Measurements from ENCODE around the gene MAMLD1. TPM values are rescaled to one million over a fixed set of nuclear protein-coding genes. Genes with fewer than 3 reads are reported as not detected.

The MAMLD1 gene
- total RNA-seq, 2 experiments from 2014 or later = 8.1 to 11.9 TPM

GRCh38 chrX:150377005-150377404 is 13.9 kb downstream of the MAMLD1 start:
- no peaks in the 10 kb centered on the region for H3K9me3 Mint-ChIP-seq (ENCODE audit: low read depth)
- no peak overlapping the region for H3K27ac Mint-ChIP-seq
- H3K27me3 Mint-ChIP-seq = no peaks in the 10 kb centered on the region
- H3K4me3 Mint-ChIP-seq = no peak overlapping the region
- H3K4me1 Mint-ChIP-seq = peaks cover 12% of the 10 kb centered on the region
- CTCF ChIA-PET = no interaction called here
- no peaks in the 10 kb centered on the region for H3K36me3 Mint-ChIP-seq
- ATAC-seq = no peak
- DNase-seq = no peak

GRCh38 chrX:150405006-150405405 is 41.9 kb downstream of the MAMLD1 start:
- no peaks in the 10 kb centered on the region for H3K36me3 Mint-ChIP-seq
- CTCF ChIA-PET = no interaction called here
- ATAC-seq = no peak
- H3K4me3 Mint-ChIP-seq = no peak overlapping the region
- no peaks in the 10 kb centered on the region for H3K27me3 Mint-ChIP-seq
- no peak overlapping the region for H3K27ac Mint-ChIP-seq
- H3K9me3 Mint-ChIP-seq (ENCODE audit: low read depth) = no peaks in the 10 kb centered on the region
- H3K4me1 Mint-ChIP-seq = peaks cover 14% of the 10 kb centered on the region
- no peak for DNase-seq

- no peak for ATAC-seq
- no peaks in the 10 kb centered on the region for H3K9me3 Mint-ChIP-seq (ENCODE audit: low read depth)
- H3K36me3 Mint-ChIP-seq = no peaks in the 10 kb centered on the region
- H3K4me1 Mint-ChIP-seq = peaks cover 20% of the 10 kb centered on the region
- no peak overlapping the region for H3K27ac Mint-ChIP-seq
- H3K4me3 Mint-ChIP-seq = no peak overlapping the region
- no peak for DNase-seq
- no peaks in the 10 kb centered on the region for H3K27me3 Mint-ChIP-seq
- CTCF ChIA-PET = no interaction called here
Observed at GRCh38 chrX:150405576-150405975, 42.5 kb downstream of the MAMLD1 start.

- no peak for DNase-seq
- Mint-ChIP-seq H3K27ac (no peak overlapping the region), H3K9me3 (ENCODE audit: low read depth) (no peaks in the 10 kb centered on the region), H3K4me1 (peaks cover 28% of the 10 kb centered on the region), H3K36me3 (no peaks in the 10 kb centered on the region), H3K4me3 (no peak overlapping the region), H3K27me3 (no peaks in the 10 kb centered on the region)
- CTCF ChIA-PET = no interaction called here
- ATAC-seq = no peak
Observed at GRCh38 chrX:150406596-150406995, 43.5 kb downstream of the MAMLD1 start.

GRCh38 chrX:150408007-150408406 is 44.9 kb downstream of the MAMLD1 start:
- Mint-ChIP-seq H3K36me3 (no peaks in the 10 kb centered on the region), H3K27ac (no peak overlapping the region), H3K4me1 (peaks cover 30% of the 10 kb centered on the region), H3K4me3 (no peak overlapping the region), H3K9me3 (ENCODE audit: low read depth) (no peaks in the 10 kb centered on the region), H3K27me3 (no peaks in the 10 kb centered on the region)
- CTCF ChIA-PET = no interaction called here
- DNase-seq (no peak), ATAC-seq (no peak)

GRCh38 chrX:150408561-150408960 is 45.4 kb downstream of the MAMLD1 start:
- Mint-ChIP-seq H3K4me3 (no peak overlapping the region), H3K27me3 (no peaks in the 10 kb centered on the region), H3K27ac (no peak overlapping the region), H3K4me1 (peaks cover 29% of the 10 kb centered on the region), H3K9me3 (ENCODE audit: low read depth) (no peaks in the 10 kb centered on the region), H3K36me3 (no peaks in the 10 kb centered on the region)
- CTCF ChIA-PET = no interaction called here
- ATAC-seq (no peak), DNase-seq (no peak)

GRCh38 chrX:150409486-150409885 is 46.4 kb downstream of the MAMLD1 start:
- Mint-ChIP-seq H3K9me3 (ENCODE audit: low read depth) (no peaks in the 10 kb centered on the region), H3K36me3 (no peaks in the 10 kb centered on the region), H3K27me3 (no peaks in the 10 kb centered on the region), H3K4me1 (peaks cover 22% of the 10 kb centered on the region), H3K27ac (peak overlapping the region; percentile 43), H3K4me3 (no peak overlapping the region)
- CTCF ChIA-PET = no interaction called here
- DNase-seq = no peak
- no peak for ATAC-seq

- ATAC-seq (no peak), DNase-seq (no peak)
- Mint-ChIP-seq H3K4me3 (no peak overlapping the region), H3K4me1 (peaks cover 22% of the 10 kb centered on the region), H3K27ac (peak overlapping the region; percentile 28), H3K9me3 (ENCODE audit: low read depth) (no peaks in the 10 kb centered on the region), H3K27me3 (no peaks in the 10 kb centered on the region), H3K36me3 (no peaks in the 10 kb centered on the region)
- CTCF ChIA-PET = interaction anchor here (1.6 kb wide), 1 partner anchor 45 kb away, joined by 4 read pairs; no protein-coding TSS in a partner anchor
Observed at GRCh38 chrX:150409964-150410363, 46.8 kb downstream of the MAMLD1 start.

- CTCF ChIA-PET = interaction anchor here (1.6 kb wide), 1 partner anchor 45 kb away, joined by 4 read pairs; no protein-coding TSS in a partner anchor
- peak; percentile 87 for ATAC-seq
- no peak overlapping the region for H3K4me3 Mint-ChIP-seq
- peaks cover 22% of the 10 kb centered on the region for H3K4me1 Mint-ChIP-seq
- H3K9me3 Mint-ChIP-seq (ENCODE audit: low read depth) = no peaks in the 10 kb centered on the region
- H3K36me3 Mint-ChIP-seq = no peaks in the 10 kb centered on the region
- peak overlapping the region; percentile 28 for H3K27ac Mint-ChIP-seq
- DNase-seq = peak; percentile 46
- H3K27me3 Mint-ChIP-seq = no peaks in the 10 kb centered on the region
Observed at GRCh38 chrX:150410513-150410912, 47.4 kb downstream of the MAMLD1 start.

GRCh38 chrX:150411656-150412055 is 48.5 kb downstream of the MAMLD1 start:
- Mint-ChIP-seq H3K36me3 (no peaks in the 10 kb centered on the region), H3K27ac (no peak overlapping the region), H3K4me1 (peaks cover 22% of the 10 kb centered on the region), H3K27me3 (no peaks in the 10 kb centered on the region), H3K9me3 (ENCODE audit: low read depth) (no peaks in the 10 kb centered on the region), H3K4me3 (no peak overlapping the region)
- ATAC-seq (no peak), DNase-seq (no peak)
- CTCF ChIA-PET = interaction anchor here (1.6 kb wide), 1 partner anchor 47 kb away, joined by 4 read pairs; no protein-coding TSS in a partner anchor

- Mint-ChIP-seq H3K4me1 (peaks cover 22% of the 10 kb centered on the region), H3K4me3 (no peak overlapping the region), H3K27ac (no peak overlapping the region), H3K27me3 (no peaks in the 10 kb centered on the region), H3K9me3 (ENCODE audit: low read depth) (no peaks in the 10 kb centered on the region), H3K36me3 (no peaks in the 10 kb centered on the region)
- ATAC-seq = no peak
- no peak for DNase-seq
- CTCF ChIA-PET = no interaction called here
Observed at GRCh38 chrX:150414228-150414627, 51.1 kb downstream of the MAMLD1 start.

GRCh38 chrX:150416469-150416868 is 53.4 kb downstream of the MAMLD1 start:
- ATAC-seq (no peak), DNase-seq (no peak)
- H3K4me3 Mint-ChIP-seq = no peak overlapping the region
- H3K36me3 Mint-ChIP-seq = no peaks in the 10 kb centered on the region
- CTCF ChIA-PET = no interaction called here
- H3K27me3 Mint-ChIP-seq = no peaks in the 10 kb centered on the region
- H3K9me3 Mint-ChIP-seq (ENCODE audit: low read depth) = no peaks in the 10 kb centered on the region
- no peak overlapping the region for H3K27ac Mint-ChIP-seq
- peaks cover 4% of the 10 kb centered on the region for H3K4me1 Mint-ChIP-seq

GRCh38 chrX:150421816-150422215 is 58.7 kb downstream of the MAMLD1 start:
- Mint-ChIP-seq H3K4me3 (no peak overlapping the region), H3K27me3 (no peaks in the 10 kb centered on the region)
- no peak for ATAC-seq

GRCh38 chrX:150429594-150429993 is 66.5 kb downstream of the MAMLD1 start:
- CTCF ChIA-PET = interaction anchor here (0.7 kb wide), 1 partner anchor 1747 kb away, joined by 4 read pairs; no protein-coding TSS in a partner anchor
- ATAC-seq (no peak), DNase-seq (no peak)
- peaks cover 4% of the 10 kb centered on the region for H3K9me3 Mint-ChIP-seq (ENCODE audit: low read depth)
- no peak overlapping the region for H3K27ac Mint-ChIP-seq
- H3K27me3 Mint-ChIP-seq = no peaks in the 10 kb centered on the region
- H3K4me1 Mint-ChIP-seq = peaks cover 5% of the 10 kb centered on the region
- H3K4me3 Mint-ChIP-seq = no peak overlapping the region
- peaks cover 6% of the 10 kb centered on the region for H3K36me3 Mint-ChIP-seq

More at GRCh38 chrX:150421816-150422215, 58.7 kb downstream of the MAMLD1 start:
- no peaks in the 10 kb centered on the region for H3K4me1 Mint-ChIP-seq
- DNase-seq = no peak
- H3K36me3 Mint-ChIP-seq = no peaks in the 10 kb centered on the region
- no peak overlapping the region for H3K27ac Mint-ChIP-seq
- CTCF ChIA-PET = no interaction called here
- H3K9me3 Mint-ChIP-seq (ENCODE audit: low read depth) = no peaks in the 10 kb centered on the region

- no peak for DNase-seq
- peaks cover 5% of the 10 kb centered on the region for H3K4me1 Mint-ChIP-seq
- no peak for ATAC-seq
- no peaks in the 10 kb centered on the region for H3K27me3 Mint-ChIP-seq
- no peak overlapping the region for H3K4me3 Mint-ChIP-seq
- H3K36me3 Mint-ChIP-seq = peaks cover 16% of the 10 kb centered on the region
- no peak overlapping the region for H3K27ac Mint-ChIP-seq
- H3K9me3 Mint-ChIP-seq (ENCODE audit: low read depth) = peaks cover 6% of the 10 kb centered on the region
- CTCF ChIA-PET = no interaction called here
Observed at GRCh38 chrX:150436195-150436594, 73.1 kb downstream of the MAMLD1 start.

All from activated CD8-positive, alpha-beta memory T cell treated with anti-CD3 and anti-CD28 coated beads, Interleukin-2, amount 10 ng/mL, durations not matched to agents 7 days and 5 days (primary cell).